H1 (cell line): Measurements from ENCODE around the gene AFF1. TPM values are rescaled to one million over a fixed set of nuclear protein-coding genes. Genes with fewer than 3 reads are reported as not detected.

Experiments used
- CTCF ChIA-PET: fragments of 300-600 bp; sonication (Branson Sonifier 250); formaldehyde crosslinking; loops from one replicate; lab custom pipeline; 2021; ENCODE audit not compliant: partially characterized antibody; lab: Charles Lee
- POLR2A ChIA-PET: fragments of 300-600 bp; sonication (Branson Sonifier 250); formaldehyde crosslinking; loops from one replicate; lab custom pipeline; 2021; ENCODE audit warnings: inconsistent platforms; ENCODE audit not compliant: partially characterized antibody; lab: Charles Lee
- DNase-seq, 2 experiments: peaks; one replicate each; pipeline versions ENCODE4 v3.0.0 to v3.0.0-alpha.2; 2010 to 2022; ENCODE audit warnings: low spot score in 2 of 2, low read depth in 1 of 2, mixed read lengths in 1 of 2
- FAIRE-seq: peaks from 2 replicates; lab custom pipeline; 2011; peaks lifted over from hg19 to GRCh38; lab: Jason Lieb, UNC
- H2AFZ ChIP-seq: 2 replicates; pipeline ENCODE4 v1.8.1; 2012; ENCODE audit warnings: low read length, inconsistent platforms
- H2AK5ac ChIP-seq: 2 replicates; pipeline ENCODE4 v1.6.1; 2013; ENCODE audit warnings: low read depth, low read length
- H2BK120ac ChIP-seq: replicated peaks from 2 replicates; pipeline ENCODE3; 2013; ENCODE audit warnings: low read depth, low read length, inconsistent platforms
- H2BK12ac ChIP-seq: 2 replicates; pipeline ENCODE4 v1.6.1; 2013; ENCODE audit warnings: low read depth, low read length
- H2BK15ac ChIP-seq: 2 replicates; pipeline ENCODE4 v1.6.1; 2013; ENCODE audit warnings: low read length
- H2BK20ac ChIP-seq: 2 replicates; pipeline ENCODE4 v1.6.1; 2013; ENCODE audit warnings: low read length
- H2BK5ac ChIP-seq: 2 replicates; pipeline ENCODE4 v1.6.1; 2013; ENCODE audit warnings: low read depth, low read length
- H3K14ac ChIP-seq: 2 replicates; pipeline ENCODE4 v1.6.1; 2013; ENCODE audit warnings: inconsistent platforms; ENCODE audit not compliant: insufficient read length
- H3K18ac ChIP-seq: 2 replicates; pipeline ENCODE4 v1.6.1; 2013; ENCODE audit warnings: low read length; ENCODE audit errors: extremely low read depth
- H3K23ac ChIP-seq: 2 replicates; pipeline ENCODE4 v1.6.1; 2013; ENCODE audit warnings: inconsistent platforms; ENCODE audit not compliant: insufficient read length
- H3K23me2 ChIP-seq: 2 replicates; pipeline ENCODE4 v1.6.1; 2013; ENCODE audit warnings: low read depth, low read length
- H3K27ac ChIP-seq: 2 replicates; pipeline ENCODE4 v1.6.1; 2011; ENCODE audit warnings: low read depth, low read length, inconsistent platforms
- H3K27me3 ChIP-seq, 4 experiments: replicated peaks in 1 of 4; 1 replicate in 1 of 4; 2 replicates in 3 of 4; pipeline versions ENCODE4 v1.6.1 to v1.8.1; 2011 to 2013; ENCODE audit warnings: low read length in 3 of 4, mild to moderate bottlenecking in 3 of 4, inconsistent platforms in 2 of 4, mixed read lengths in 2 of 4, moderate library complexity in 1 of 4; ENCODE audit not compliant: control insufficient read depth in 3 of 4, insufficient read depth in 3 of 4; ENCODE audit errors: extremely low read depth in 1 of 4
- H3K36me3 ChIP-seq, 4 experiments: 2 replicates each; pipeline versions ENCODE4 v1.6.1 to v1.8.1; 2011 to 2013; ENCODE audit warnings: mild to moderate bottlenecking in 4 of 4, low read length in 3 of 4, moderate library complexity in 2 of 4, control low read depth in 1 of 4, inconsistent platforms in 1 of 4; ENCODE audit not compliant: insufficient read depth in 4 of 4, control insufficient read depth in 2 of 4
- H3K4ac ChIP-seq: replicated peaks from 2 replicates; pipeline ENCODE3; 2013; ENCODE audit warnings: low read length, low read depth, mixed read lengths, inconsistent platforms; ENCODE audit not compliant: insufficient read length
- H3K4me1 ChIP-seq, 4 experiments: replicated peaks in 1 of 4; 1 replicate in 1 of 4; 2 replicates in 3 of 4; pipeline versions ENCODE4 v1.6.1 to v1.8.1; 2011 to 2013; ENCODE audit warnings: low read length in 3 of 4, inconsistent platforms in 2 of 4, mixed read lengths in 1 of 4; ENCODE audit not compliant: insufficient read depth in 4 of 4, control insufficient read depth in 3 of 4
- H3K4me2 ChIP-seq, 2 experiments: 2 replicates each; pipeline versions ENCODE4 v1.6.1 to v1.8.1; 2011 to 2013; ENCODE audit warnings: low read depth in 2 of 2, low read length in 2 of 2, control low read depth in 1 of 2, inconsistent platforms in 1 of 2, mild to moderate bottlenecking in 1 of 2; ENCODE audit not compliant: insufficient read depth in 1 of 2
- H3K4me3 ChIP-seq, 4 experiments: fragments of 200-600, 300-600 bp in 1 of 4; sonication (generic), shearing (Covaris generic), sonication (Bioruptor Twin) in 1 of 4; 2 replicates each; pipeline versions ENCODE4 v1.5.1 to v1.8.1; 2011 to 2016; ENCODE audit warnings: low read length in 4 of 4, low read depth in 3 of 4, control low read depth in 2 of 4, inconsistent platforms in 2 of 4, mild to moderate bottlenecking in 2 of 4, mixed read lengths in 1 of 4, moderate library complexity in 1 of 4; ENCODE audit not compliant: insufficient read depth in 2 of 4; ENCODE audit errors: extremely low read depth in 1 of 4
- H3K56ac ChIP-seq: replicated peaks from 2 replicates; pipeline ENCODE3; 2013; ENCODE audit warnings: low read depth, mild to moderate bottlenecking, mixed read lengths, low read length, inconsistent platforms; ENCODE audit not compliant: insufficient read length
- H3K79me1 ChIP-seq: 2 replicates; pipeline ENCODE4 v1.6.1; 2013; ENCODE audit warnings: low read depth, low read length, control low read depth
- H3K79me2 ChIP-seq, 2 experiments: 2 replicates each; pipeline versions ENCODE4 v1.6.1 to v1.8.1; 2012 to 2013; ENCODE audit warnings: low read length in 2 of 2, mild to moderate bottlenecking in 2 of 2, inconsistent platforms in 1 of 2; ENCODE audit not compliant: insufficient read depth in 2 of 2, control insufficient read depth in 1 of 2
- H3K9ac ChIP-seq, 4 experiments: replicated peaks in 1 of 4; 1 replicate in 1 of 4; 2 replicates in 3 of 4; pipeline versions ENCODE4 v1.6.1 to v1.8.1; 2011 to 2013; ENCODE audit warnings: low read depth in 3 of 4, low read length in 3 of 4, control low read depth in 2 of 4, mild to moderate bottlenecking in 2 of 4, moderate library complexity in 2 of 4, inconsistent platforms in 1 of 4; ENCODE audit errors: extremely low read depth in 1 of 4
- H3K9me3 ChIP-seq, 2 experiments: 2 replicates each; pipeline versions ENCODE4 v1.6.1 to v1.8.1; 2012 to 2013; ENCODE audit warnings: mild to moderate bottlenecking in 2 of 2, moderate library complexity in 2 of 2, control low read depth in 1 of 2, inconsistent platforms in 1 of 2, low read depth in 1 of 2, low read length in 1 of 2, mixed read lengths in 1 of 2; ENCODE audit not compliant: insufficient read depth in 2 of 2
- H4K20me1 ChIP-seq, 2 experiments: replicated peaks in 1 of 2; 2 replicates each; pipeline versions ENCODE3 to v1.8.1; 2011 to 2013; ENCODE audit warnings: inconsistent platforms in 2 of 2, low read length in 2 of 2, mild to moderate bottlenecking in 1 of 2; ENCODE audit not compliant: insufficient read depth in 2 of 2, control insufficient read depth in 1 of 2
- H4K5ac ChIP-seq: 2 replicates; pipeline ENCODE4 v1.6.1; 2013; ENCODE audit warnings: low read length, low read depth, mixed read lengths, inconsistent platforms; ENCODE audit not compliant: insufficient read length
- H4K8ac ChIP-seq: 2 replicates; pipeline ENCODE4 v1.8.0; 2013; ENCODE audit warnings: mild to moderate bottlenecking, moderate library complexity, low read length, inconsistent platforms; ENCODE audit not compliant: insufficient read depth; ENCODE audit errors: extremely low read depth
- H4K91ac ChIP-seq: replicated peaks from 2 replicates; pipeline ENCODE3; 2013; ENCODE audit warnings: low read length, mixed read lengths, inconsistent platforms; ENCODE audit not compliant: insufficient read length
- KDM4A ChIP-seq: IDR thresholded peaks from one replicate; pipeline ENCODE4 v1.7.1; 2012; ENCODE audit warnings: low read depth, mild to moderate bottlenecking, moderate library complexity, low read length, inconsistent platforms; ENCODE audit not compliant: severe bottlenecking
- SIN3A ChIP-seq, 2 experiments: IDR thresholded peaks in 1 of 2; conservative IDR thresholded peaks in 1 of 2; 2 replicates each; pipeline ENCODE4 v1.6.1; 2011 to 2012; ENCODE audit warnings: low read length in 2 of 2, improper control_type of control experiment in 1 of 2, low read depth in 1 of 2, mild to moderate bottlenecking in 1 of 2
- WGBS, 2 experiments: shearing (Covaris generic) in 1 of 2; methylation state at CpG; one replicate each; pipeline versions ENCODE4 v1.1.6 to v1.1.7; 2013 to 2015; ENCODE audit warnings: low lambda C conversion rate in 2 of 2, mixed read lengths in 2 of 2, inconsistent platforms in 1 of 2, low coverage in 1 of 2, missing lambda C conversion rate in 1 of 2; ENCODE audit not compliant: insufficient replicate concordance in 2 of 2, insufficient coverage in 1 of 2, insufficient read length in 1 of 2; ENCODE audit errors: extremely low coverage in 1 of 2, missing lambda C conversion rate in 1 of 2; 5-methylcytosine and 5-hydroxymethylcytosine counted together
- polyA plus RNA-seq, 7 experiments: library from polyadenylated mRNA; depleted of rRNA in 3 of 7; stranded (reverse) in 5 of 7; unstranded in 2 of 7; fragments of >200 nt in 5 of 7; fragments of 200-250 nt in 2 of 7; gene quantifications; 1 replicate in 5 of 7; 2 replicates in 1 of 7; 4 replicates in 1 of 7; pipeline versions ENCODE4 v1.2.1 to v1.2.3, GENCODE V29; 2011 to 2013; ENCODE audit warnings: missing spikeins in 2 of 7, mixed read lengths in 2 of 7
- total RNA-seq: library from RNA; stranded (reverse); fragmentation: NEBNext Ultra II Directional; extraction: Animal tissue kit (Norgen Biotek cat#: 25700); gene quantifications from 2 replicates; pipeline ENCODE4 v1.2.1, GENCODE V29; 2021
- TF ChIP-seq, protein P1 (sequence below): IDR thresholded peaks from 2 replicates; pipeline ENCODE4 v1.6.1; 2012; ENCODE audit warnings: inconsistent platforms

Gene AFF1
- total and polyA plus RNA-seq, 2 of the 8 experiments (the other 6 are each of a cell fraction or from before 2014, with no cell fraction given) = 14.8 to 85.5 TPM

- H3K14ac ChIP-seq = no peak overlapping the region
Measured at GRCh38 chr4:87030755-87031441, 96.1 kb downstream of the AFF1 start.

More at GRCh38 chr4:87030755-87031441, 96.1 kb downstream of the AFF1 start:
- ChIA-PET POLR2A (interaction anchor here (0.7 to 2.2 kb wide), 5 partner anchors 15 to 71 kb away, joined by 3 to 10 read pairs (median 4); no protein-coding TSS in a partner anchor), CTCF (interaction anchor here (0.6 to 0.7 kb wide), 3 partner anchors 8 to 1424 kb away, joined by 3 to 4 read pairs (median 3); no protein-coding TSS in a partner anchor)
- Histone ChIP-seq H2AK5ac (peak overlapping the region; percentile 34; the same call in 1 of the 2 replicates), H2BK15ac (no peak overlapping the region), H3K36me3 (no peaks in the 10 kb centered on the region), H3K4ac (no peak overlapping the region), H3K4me3 (peak overlapping the region in 2 of 4 experiments; percentile 2 to 16; a peak in 2 of 8 replicates), H3K4me1 (peaks cover 7 to 21% (median 17%) of the 10 kb centered on the region in 4 experiments; a peak in 6 of 7 replicates), H2BK20ac (no peak overlapping the region), H3K18ac (no peak overlapping the region), H3K9me3 (no peaks in the 10 kb centered on the region), H3K9ac (no peak overlapping the region), H3K23me2 (peaks cover 2% of the 10 kb centered on the region; the same call in 1 of the 2 replicates), H3K56ac (no peak overlapping the region), H3K27ac (no peak overlapping the region), H4K5ac (no peak overlapping the region), H2AFZ (no peak overlapping the region), H3K79me2 (peaks cover 7 to 97% of the 10 kb centered on the region in 2 experiments), H3K79me1 (no peaks in the 10 kb centered on the region; the same call in 1 of the 2 replicates), H2BK12ac (no peak overlapping the region), H3K23ac (no peak overlapping the region), H2BK120ac (no peak overlapping the region), H4K20me1 (peaks cover 18 to 27% of the 10 kb centered on the region in 2 experiments), H4K91ac (no peak overlapping the region), H3K4me2 (peak overlapping the region; percentile 32 to 63; a peak in 3 of 4 replicates), H2BK5ac (no peak overlapping the region), H3K27me3 (no peaks in the 10 kb centered on the region), H4K8ac (no peak overlapping the region)
- TF ChIP-seq SIN3A (conservative IDR thresholded peaks at IDR 0.05 in 1 of 2, IDR thresholded peaks at IDR 0.05 in 1 of 2; ENCODE audit: low read depth in 1 of 2, low read length in 2 of 2) = peak in 1 of 2 experiments; percentile 82; a peak in 2 of 4 replicates
- TF ChIP-seq, protein P1, sequence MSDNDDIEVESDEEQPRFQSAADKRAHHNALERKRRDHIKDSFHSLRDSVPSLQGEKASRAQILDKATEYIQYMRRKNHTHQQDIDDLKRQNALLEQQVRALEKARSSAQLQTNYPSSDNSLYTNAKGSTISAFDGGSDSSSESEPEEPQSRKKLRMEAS = peak; percentile 57; the same call in 1 of the 2 replicates
- no peak for TF ChIP-seq KDM4A
- FAIRE-seq (no peak), DNase-seq (no peak)
- 44% methylated on average over 13 of the region's 13 CpGs; no CpG with 5 or more reads in 1 of the 2 experiments for WGBS, 2 experiments
